RWPE2 (cell line): ENCODE measurements around the gene NOC4L.

Experiments
- ATAC-seq: fragments of 200-7000 bp; cut with Tn5 transposase; 3 replicates; pipeline ENCODE4 v1.9.1; 2021; ENCODE audit warnings: low read depth
- DNase-seq: peaks from one replicate; pipeline ENCODE4 v3.0.0-alpha.2; 2020; ENCODE audit warnings: low spot score
- H3K27ac ChIP-seq: fragments of 450-650 bp; 2 replicates; pipeline ENCODE4 v1.5.1; 2017; ENCODE audit warnings: mild to moderate bottlenecking; ENCODE audit not compliant: poor library complexity, severe bottlenecking
- H3K27me3 ChIP-seq: fragments of 250-450 bp; sonication (Bioruptor Pico); 2 replicates; pipeline ENCODE4 v1.5.1; 2021; ENCODE audit warnings: mild to moderate bottlenecking, moderate library complexity; ENCODE audit not compliant: insufficient read depth, poor library complexity, severe bottlenecking
- H3K36me3 ChIP-seq: fragments of 250-450 bp; sonication (Bioruptor Pico); 2 replicates; pipeline ENCODE4 v1.5.1; 2020; ENCODE audit warnings: low read depth, mild to moderate bottlenecking, moderate library complexity
- H3K4me1 ChIP-seq: fragments of 250-450 bp; sonication (Bioruptor Pico); 2 replicates; pipeline ENCODE4 v1.5.1; 2021; ENCODE audit warnings: mild to moderate bottlenecking, moderate library complexity; ENCODE audit not compliant: insufficient read depth, poor library complexity, severe bottlenecking
- H3K4me3 ChIP-seq: fragments of 250-450 bp; sonication (Bioruptor Pico); 2 replicates; pipeline ENCODE4 v1.5.1; 2021; ENCODE audit warnings: mild to moderate bottlenecking, moderate library complexity; ENCODE audit not compliant: severe bottlenecking
- H3K9me3 ChIP-seq: fragments of 250-450 bp; sonication (Bioruptor Pico); 2 replicates; pipeline ENCODE4 v1.5.1; 2021; ENCODE audit warnings: mild to moderate bottlenecking, moderate library complexity; ENCODE audit not compliant: severe bottlenecking
- CTCF ChIP-seq: fragments of 450-650 bp; IDR thresholded peaks from one replicate; pipeline ENCODE4 v1.5.1; 2017; ENCODE audit warnings: mild to moderate bottlenecking, moderate library complexity; ENCODE audit not compliant: poor library complexity, severe bottlenecking

Gene NOC4L

GRCh38 chr12:132142679-132143335 is 1.4 kb upstream of the NOC4L start:
- Histone ChIP-seq H3K36me3 (peaks cover 49% of the 10 kb centered on the region), H3K9me3 (no peaks in the 10 kb centered on the region), H3K4me3 (peak overlapping the region; percentile 92), H3K4me1 (no peaks in the 10 kb centered on the region), H3K27me3 (no peaks in the 10 kb centered on the region), H3K27ac (no peak overlapping the region)
- TF ChIP-seq CTCF = no peak
- DNase-seq = peak; percentile 47
- no peak for ATAC-seq

- no peak for DNase-seq
- ATAC-seq = peak; percentile 25
- H3K9me3 ChIP-seq = no peaks in the 10 kb centered on the region
- H3K27me3 ChIP-seq = no peaks in the 10 kb centered on the region
- peak overlapping the region; percentile 92 for H3K4me3 ChIP-seq
- H3K36me3 ChIP-seq = peaks cover 49% of the 10 kb centered on the region
- peak overlapping the region; percentile 5 for H3K27ac ChIP-seq
- TF ChIP-seq CTCF = no peak
- H3K4me1 ChIP-seq = no peaks in the 10 kb centered on the region
Observed at GRCh38 chr12:132143336-132144071, 753 bp upstream of the NOC4L start.

DNA sequence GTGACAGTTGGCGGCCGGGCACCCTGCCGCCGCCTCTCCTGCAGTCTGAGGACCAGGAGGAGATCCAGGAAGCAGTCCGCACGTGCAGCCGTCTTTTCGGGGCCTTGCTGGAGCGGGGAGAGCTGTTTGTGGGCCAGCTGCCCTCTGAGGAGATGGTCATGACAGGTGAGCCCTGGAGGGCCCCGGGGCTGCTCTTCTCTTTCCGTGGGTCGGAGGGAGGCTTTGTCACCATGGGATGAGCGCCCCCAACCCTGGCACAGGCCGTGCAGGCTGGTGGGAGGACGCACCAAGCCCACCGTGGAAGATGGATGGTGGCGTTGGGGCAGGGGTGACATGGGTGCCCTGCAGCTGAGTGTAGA is 532 bp downstream of the NOC4L start:
- Histone ChIP-seq H3K4me3 (peak overlapping the region; percentile 92), H3K27ac (peak overlapping the region; percentile 5), H3K9me3 (no peaks in the 10 kb centered on the region), H3K36me3 (peaks cover 37% of the 10 kb centered on the region), H3K4me1 (no peaks in the 10 kb centered on the region), H3K27me3 (no peaks in the 10 kb centered on the region)
- ATAC-seq (no peak), DNase-seq (no peak)
- no peak for TF ChIP-seq CTCF

GRCh38 chr12:132145334-132145733 is 1.1 kb downstream of the NOC4L start:
- no peak for TF ChIP-seq CTCF
- Histone ChIP-seq H3K4me1 (no peaks in the 10 kb centered on the region), H3K27me3 (no peaks in the 10 kb centered on the region), H3K4me3 (peak overlapping the region; percentile 92), H3K27ac (no peak overlapping the region), H3K36me3 (peaks cover 32% of the 10 kb centered on the region), H3K9me3 (no peaks in the 10 kb centered on the region)
- no peak for ATAC-seq
- DNase-seq = no peak

DNA sequence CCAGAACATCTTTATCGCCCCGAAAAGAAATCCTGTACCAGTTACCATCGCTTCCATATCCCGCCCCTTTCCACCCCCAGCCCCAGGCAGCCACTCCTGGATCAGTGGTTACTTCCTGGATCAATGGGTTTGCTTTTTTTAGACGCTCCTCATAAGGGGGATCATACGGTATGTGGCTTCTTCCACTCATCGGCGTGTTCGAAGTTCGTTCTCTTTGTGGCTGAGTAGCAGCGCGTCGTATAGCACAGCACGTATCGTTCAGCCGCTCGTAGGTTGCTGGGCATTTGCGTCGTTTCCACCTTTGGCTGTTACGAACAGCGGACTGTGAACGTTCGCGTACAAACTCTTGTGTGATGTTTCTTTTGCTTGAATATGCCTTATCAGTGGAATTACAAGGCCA is 1.8 kb downstream of the NOC4L start:
- DNase-seq (no peak), ATAC-seq (no peak)
- H3K27me3 ChIP-seq = no peaks in the 10 kb centered on the region
- no peak for TF ChIP-seq CTCF
- H3K4me1 ChIP-seq = no peaks in the 10 kb centered on the region
- no peaks in the 10 kb centered on the region for H3K9me3 ChIP-seq
- no peak overlapping the region for H3K4me3 ChIP-seq
- peaks cover 25% of the 10 kb centered on the region for H3K36me3 ChIP-seq
- H3K27ac ChIP-seq = no peak overlapping the region
